HepG2 (cell line): ENCODE measurements around the gene PRR20G.

ENCODE experiments used
- EZH2 ChIP-seq: conservative IDR thresholded peaks from 2 replicates; pipeline ENCODE4 v1.6.1; 2012; ENCODE audit warnings: mild to moderate bottlenecking, low read depth, low read length, moderate library complexity
- HNF4A ChIP-seq: sonication (generic); formaldehyde crosslinking; IDR thresholded peaks from 2 replicates; pipeline ENCODE4 v1.4.0; 2020; ENCODE audit warnings: missing genetic modification reagents
- POLR2A ChIP-seq, 2 experiments: IDR thresholded peaks; 2 replicates each; pipeline ENCODE4 v1.6.1; 2011; ENCODE audit warnings: low read depth in 2 of 2, low read length in 2 of 2, mild to moderate bottlenecking in 1 of 2, moderate library complexity in 1 of 2; ENCODE audit not compliant: insufficient read depth in 1 of 2
- POLR2AphosphoS5 ChIP-seq: IDR thresholded peaks from 2 replicates; pipeline ENCODE4 v1.6.1; 2012; ENCODE audit warnings: low read depth, low read length
- PRPF4 ChIP-seq: fragments of 200-400 bp; formaldehyde crosslinking; IDR thresholded peaks from 2 replicates; pipeline ENCODE4 v1.6.1; 2016; ENCODE audit warnings: low read length, low read depth; ENCODE audit not compliant: poor library complexity, severe bottlenecking
- SAFB2 ChIP-seq: sonication (generic); formaldehyde crosslinking; IDR thresholded peaks from 2 replicates; pipeline ENCODE4 v1.5.1; 2020; ENCODE audit warnings: missing genetic modification reagents, low read depth, mild to moderate bottlenecking, borderline replicate concordance
- SUZ12 ChIP-seq: fragments of 150-350 bp; IDR thresholded peaks from 2 replicates; pipeline ENCODE4 v1.6.1; 2014; ENCODE audit warnings: low read depth, low read length
- ZNF678 ChIP-seq: sonication (generic); formaldehyde crosslinking; IDR thresholded peaks from 2 replicates; pipeline ENCODE4 v1.4.0; 2020; ENCODE audit warnings: mild to moderate bottlenecking, missing genetic modification reagents
- TF ChIP-seq, protein P1 (sequence below): sonication (generic); IDR thresholded peaks from 2 replicates; pipeline ENCODE4 v1.6.1; 2016; ENCODE audit warnings: low read depth, borderline replicate concordance

DNA sequence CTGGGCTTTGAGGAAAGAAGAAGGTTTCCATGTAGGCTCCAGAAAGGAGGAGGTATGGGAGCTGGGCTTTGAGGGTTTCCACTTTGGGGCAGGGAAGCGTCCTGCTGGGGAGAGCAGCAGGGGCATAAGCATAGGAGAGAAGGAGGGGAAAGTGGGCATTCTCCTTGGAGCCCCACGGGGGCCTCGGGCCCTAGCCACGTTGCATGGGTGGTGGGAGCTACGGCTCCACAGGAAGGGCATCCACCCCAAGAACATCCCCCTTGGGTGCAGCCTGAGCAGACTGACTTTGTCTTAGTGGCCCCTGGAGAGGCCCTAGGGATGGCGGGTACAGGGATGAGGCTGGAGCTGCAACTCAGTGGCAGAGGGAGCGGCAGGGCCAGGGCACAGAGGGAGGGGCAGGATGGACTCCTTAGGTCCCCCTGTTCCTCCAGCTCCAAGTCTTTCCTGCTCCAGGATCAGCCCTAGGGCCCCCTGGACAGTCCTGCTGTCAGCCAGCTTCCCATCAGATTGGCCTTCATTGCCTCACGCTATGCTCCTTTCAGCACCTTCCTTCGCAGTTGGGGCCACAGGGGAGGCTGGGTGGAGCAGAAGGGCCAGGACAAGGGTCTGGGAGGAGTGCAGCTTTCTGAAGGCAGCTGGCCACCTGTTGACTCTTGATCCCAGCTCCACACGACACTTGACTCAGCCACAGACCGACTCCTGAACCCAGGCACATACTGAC, 22.9 kb downstream of the PRR20G start:
- no peak for TF ChIP-seq POLR2AphosphoS5
- no peak for TF ChIP-seq SAFB2 (CRISPR knock-in tag)
- no peak for TF ChIP-seq HNF4A (CRISPR knock-in tag)
- TF ChIP-seq PRPF4, result no peak
- TF ChIP-seq SUZ12, result no peak
- TF ChIP-seq EZH2, result no peak
- no peak for TF ChIP-seq POLR2A (IDR thresholded peaks at IDR 0.05; ENCODE audit: insufficient read depth in 1 of 2, low read depth in 2 of 2, low read length in 2 of 2)
- TF ChIP-seq, protein P1, sequence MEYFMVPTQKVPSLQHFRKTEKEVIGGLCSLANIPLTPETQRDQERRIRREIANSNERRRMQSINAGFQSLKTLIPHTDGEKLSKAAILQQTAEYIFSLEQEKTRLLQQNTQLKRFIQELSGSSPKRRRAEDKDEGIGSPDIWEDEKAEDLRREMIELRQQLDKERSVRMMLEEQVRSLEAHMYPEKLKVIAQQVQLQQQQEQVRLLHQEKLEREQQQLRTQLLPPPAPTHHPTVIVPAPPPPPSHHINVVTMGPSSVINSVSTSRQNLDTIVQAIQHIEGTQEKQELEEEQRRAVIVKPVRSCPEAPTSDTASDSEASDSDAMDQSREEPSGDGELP, result no peak
- TF ChIP-seq ZNF678 (CRISPR knock-in tag), result no peak
